Astrocyte of the spinal cord (primary cell): Measurements from ENCODE around the gene ASMTL.

Experiments used
- DNase-seq: peaks from one replicate; pipeline ENCODE4 v3.0.0; 2011; ENCODE audit warnings: low read depth, low spot score
- H3K4me3 ChIP-seq: 2 replicates; pipeline ENCODE4 v1.5.1; 2011; ENCODE audit warnings: low read depth, mild to moderate bottlenecking, low read length, moderate library complexity
- CTCF ChIP-seq: IDR thresholded peaks from 2 replicates; pipeline ENCODE4 v1.5.1; 2012; ENCODE audit warnings: low read depth, mild to moderate bottlenecking, low read length, inconsistent platforms
- in situ Hi-C: cut with HindIII; loops from 2 replicates; pipeline ENCODE4 v1.10.0; 2017; ENCODE audit warnings: low sequenced_read_pairs

Gene ASMTL

GRCh38 chrX:1401611-1402430, 50.9 kb downstream of the ASMTL start:
- DNase-seq, result no peak
- no peak for TF ChIP-seq CTCF
- no peak overlapping the region for H3K4me3 ChIP-seq
- in situ Hi-C loops, result no loop called here

GRCh38 chrX:1400742-1401471, 51.8 kb downstream of the ASMTL start:
- DNase-seq, result no peak
- TF ChIP-seq CTCF, result no peak
- in situ Hi-C loops, result no loop called here
- no peak overlapping the region for H3K4me3 ChIP-seq

- no peak for TF ChIP-seq CTCF
- DNase-seq, result no peak
These were observed 52.7 kb downstream of the ASMTL start for GRCh38 chrX:1400049-1400448.

GRCh38 chrX:1398431-1399340, 54.0 kb downstream of the ASMTL start:
- no peak for DNase-seq
- TF ChIP-seq CTCF, result no peak
- in situ Hi-C loops, result no loop called here

More at GRCh38 chrX:1400049-1400448, 52.7 kb downstream of the ASMTL start:
- no peak overlapping the region for H3K4me3 ChIP-seq
- in situ Hi-C loops, result no loop called here

GRCh38 chrX:1397441-1398270, 55.1 kb downstream of the ASMTL start:
- H3K4me3 ChIP-seq, result no peak overlapping the region
- in situ Hi-C loops, result no loop called here
- DNase-seq, result no peak
- no peak for TF ChIP-seq CTCF

More at GRCh38 chrX:1398431-1399340, 54.0 kb downstream of the ASMTL start:
- no peak overlapping the region for H3K4me3 ChIP-seq
